ENCODE results near the gene EGFL7.

Gene EGFL7

DNA sequence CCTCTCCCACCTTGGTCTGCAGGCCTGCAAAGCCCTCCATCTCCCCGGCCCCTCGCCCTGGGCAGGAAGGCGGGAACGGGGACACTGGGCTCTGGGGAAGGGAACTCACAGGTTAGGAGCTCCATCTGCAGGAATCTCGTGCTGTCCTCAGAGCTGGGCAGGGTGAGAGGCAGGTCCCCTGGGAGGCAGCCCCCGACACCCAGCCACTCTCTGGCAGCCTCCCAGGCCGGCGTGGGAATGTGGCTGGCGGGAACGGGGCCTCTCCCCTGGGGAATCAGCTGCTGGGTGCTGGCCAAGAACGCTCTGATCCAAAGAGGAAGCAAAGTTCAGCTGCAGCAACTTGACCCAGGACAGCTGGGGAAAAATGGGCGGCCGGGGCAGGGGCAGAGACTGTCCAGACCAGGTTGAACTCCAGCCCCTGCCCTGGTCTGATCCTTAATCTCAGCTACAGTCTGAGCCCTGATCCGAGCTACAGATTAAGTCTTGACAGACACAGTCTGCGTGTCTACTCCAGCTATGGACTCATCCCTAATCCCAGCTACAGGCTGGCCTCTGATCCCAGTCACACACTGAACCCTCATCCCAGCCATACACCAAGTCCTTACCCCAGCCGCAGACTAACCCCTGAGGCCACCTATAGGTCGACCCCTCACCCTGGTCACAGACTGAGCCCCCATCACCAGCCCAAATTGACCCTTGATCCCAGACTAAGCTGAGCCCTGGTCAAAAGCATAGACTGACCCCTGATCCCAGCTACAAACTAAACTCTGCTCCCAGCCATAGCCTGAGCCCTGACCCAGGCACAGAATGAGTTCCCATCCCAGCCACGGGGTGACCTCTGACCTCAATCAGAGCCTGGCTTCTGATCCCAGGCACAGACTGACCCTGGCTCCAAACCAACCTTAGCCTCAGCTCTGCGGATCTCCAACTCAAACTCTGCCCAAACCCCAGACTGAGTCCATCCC, 37.3 kb upstream of the EGFL7 start:
- Histone ChIP-seq H3K27me3 (ENCODE audit: control insufficient read depth, insufficient read depth, low read length, poor library complexity, severe bottlenecking) (no peaks in the 10 kb centered on the region), H3K27ac (ENCODE audit: insufficient read depth, low read depth, low read length, poor library complexity, severe bottlenecking) (no peak overlapping the region), H3K4me3 (ENCODE audit: insufficient read depth, low read depth, low read length) (no peak overlapping the region)

DNA sequence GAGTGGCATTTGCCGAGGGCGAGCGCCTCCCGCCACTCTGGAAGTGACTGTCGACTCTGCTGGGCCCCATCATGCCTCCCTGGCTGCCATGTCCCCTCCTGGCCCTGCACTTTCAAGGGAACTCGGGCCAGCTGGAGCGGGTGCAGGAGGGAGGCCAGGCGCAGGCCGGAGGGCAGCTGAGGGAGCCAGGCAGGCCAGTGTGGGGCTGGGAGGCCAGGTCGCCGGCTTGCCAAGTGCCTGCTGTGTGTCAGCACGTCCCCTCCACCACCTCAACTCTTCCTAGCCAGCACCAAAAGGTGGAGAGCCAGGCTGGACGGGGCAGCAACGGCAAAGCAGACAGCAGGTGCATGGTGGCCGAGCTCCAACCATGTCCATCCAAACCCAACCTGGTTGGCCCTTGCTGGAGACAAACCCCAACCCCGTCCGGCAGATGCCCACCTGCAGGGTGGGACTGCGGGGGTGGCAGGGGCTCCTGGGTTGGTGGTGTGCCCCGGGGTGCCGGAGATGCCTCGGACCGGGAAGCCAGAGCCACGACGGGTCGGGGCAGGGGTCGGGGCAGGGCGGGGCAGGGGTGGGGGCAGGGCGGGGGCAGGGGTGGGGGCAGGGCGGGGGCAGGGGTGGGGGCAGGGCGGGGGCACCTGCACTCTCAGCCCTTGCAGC, 36.5 kb upstream of the EGFL7 start:
- Histone ChIP-seq H3K9me3 (ENCODE audit: control insufficient read depth, low read length) (no peaks in the 10 kb centered on the region), H3K4me3 (ENCODE audit: insufficient read depth, low read depth, low read length) (no peak overlapping the region), H3K27ac (ENCODE audit: insufficient read depth, low read depth, low read length, poor library complexity, severe bottlenecking) (no peak overlapping the region), H3K36me3 (ENCODE audit: control insufficient read depth, insufficient read depth, low read length) (no peaks in the 10 kb centered on the region), H3K4me1 (ENCODE audit: control insufficient read depth, insufficient read depth, low read length) (peaks cover 13% of the 10 kb centered on the region), H3K27me3 (ENCODE audit: control insufficient read depth, insufficient read depth, low read length, poor library complexity, severe bottlenecking) (no peaks in the 10 kb centered on the region)
- 79 to 89% methylated on average over 22 to 29 of the region's 30 CpGs for WGBS, 2 experiments

More for the DNA sequence above, 37.3 kb upstream of the EGFL7 start:
- H3K36me3 ChIP-seq (ENCODE audit: control insufficient read depth, insufficient read depth, low read length), result no peaks in the 10 kb centered on the region
- H3K4me1 ChIP-seq (ENCODE audit: control insufficient read depth, insufficient read depth, low read length), result peaks cover 20% of the 10 kb centered on the region
- WGBS, 2 experiments, result 79 to 81% methylated on average over 19 of the region's 19 CpGs
- H3K9me3 ChIP-seq (ENCODE audit: control insufficient read depth, low read length), result no peaks in the 10 kb centered on the region

DNA sequence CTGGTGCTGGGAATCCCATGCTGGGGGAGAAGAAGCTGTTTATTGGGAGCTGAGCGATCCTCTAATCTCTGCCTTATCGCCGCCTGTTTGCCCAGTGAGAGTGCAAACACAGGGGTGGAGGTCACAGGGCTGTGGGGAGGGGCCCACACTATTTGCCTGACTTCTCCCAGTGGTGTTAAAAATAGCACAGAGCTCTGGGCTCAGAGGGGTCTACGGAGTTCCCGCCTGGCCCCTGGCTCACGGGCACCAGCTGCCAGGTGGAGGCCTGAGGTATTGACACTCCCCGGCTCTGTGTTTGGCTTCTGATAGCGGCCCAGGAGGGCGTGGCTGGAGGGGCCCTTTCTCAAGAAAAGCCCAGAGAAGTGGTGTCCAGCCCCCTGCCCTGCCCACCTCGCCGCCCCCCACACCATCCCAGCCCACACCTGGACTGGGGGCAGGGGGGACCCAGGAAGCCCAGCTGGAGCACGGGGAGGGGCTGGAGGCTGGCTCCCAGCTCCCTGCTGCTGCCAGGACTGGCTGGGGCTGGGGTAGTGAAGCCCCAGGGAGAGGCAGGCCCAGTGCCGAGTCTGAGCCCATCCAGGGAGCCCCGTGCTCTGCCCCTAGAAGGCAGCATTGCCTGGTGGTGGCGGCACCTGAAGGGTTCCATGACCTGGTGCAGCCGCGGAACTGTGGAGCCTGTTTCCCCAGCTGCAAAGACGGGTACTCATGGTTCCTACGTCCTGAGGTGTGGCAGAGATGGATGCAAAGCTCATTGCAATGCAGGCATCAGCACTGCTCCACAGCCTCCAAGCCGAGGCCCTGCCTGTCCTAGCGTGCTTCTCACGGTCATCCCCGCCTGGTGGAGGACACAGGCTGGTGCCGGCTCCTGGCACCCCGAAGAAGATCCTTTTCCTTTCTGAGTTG, 35.7 kb upstream of the EGFL7 start:
- no peaks in the 10 kb centered on the region for H3K27me3 ChIP-seq (ENCODE audit: control insufficient read depth, insufficient read depth, low read length, poor library complexity, severe bottlenecking)
- no peak overlapping the region for H3K4me3 ChIP-seq (ENCODE audit: insufficient read depth, low read depth, low read length)
- no peaks in the 10 kb centered on the region for H3K36me3 ChIP-seq (ENCODE audit: control insufficient read depth, insufficient read depth, low read length)
- no peaks in the 10 kb centered on the region for H3K9me3 ChIP-seq (ENCODE audit: control insufficient read depth, low read length)
- no peak overlapping the region for H3K27ac ChIP-seq (ENCODE audit: insufficient read depth, low read depth, low read length, poor library complexity, severe bottlenecking)
- 79% methylated on average over 25 of the region's 25 CpGs for WGBS, 2 experiments
- H3K4me1 ChIP-seq (ENCODE audit: control insufficient read depth, insufficient read depth, low read length), result peaks cover 9% of the 10 kb centered on the region

DNA sequence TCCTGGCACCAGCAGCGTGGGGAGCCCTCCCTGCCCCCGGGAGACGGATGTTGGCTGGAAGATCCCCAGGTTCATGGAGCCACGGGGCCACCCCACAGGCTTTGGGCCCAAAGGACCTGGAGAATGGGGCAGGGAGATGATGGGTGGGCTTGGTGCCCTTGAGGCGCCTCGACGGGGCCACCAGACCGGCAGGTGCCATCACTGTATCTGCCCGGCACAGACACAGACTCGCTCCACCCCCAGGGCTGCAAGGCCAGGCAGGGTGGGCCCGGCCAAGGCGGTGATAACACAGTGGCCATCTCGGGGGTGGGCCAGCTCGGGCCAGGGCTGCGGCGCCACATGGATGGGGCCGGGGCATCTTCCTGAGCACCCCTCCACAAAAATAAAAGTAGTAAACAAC, 35.0 kb upstream of the EGFL7 start:
- WGBS, 2 experiments, result 91 to 95% methylated on average over 17 of the region's 17 CpGs
- peaks cover 9% of the 10 kb centered on the region for H3K4me1 ChIP-seq (ENCODE audit: control insufficient read depth, insufficient read depth, low read length)

DNA sequence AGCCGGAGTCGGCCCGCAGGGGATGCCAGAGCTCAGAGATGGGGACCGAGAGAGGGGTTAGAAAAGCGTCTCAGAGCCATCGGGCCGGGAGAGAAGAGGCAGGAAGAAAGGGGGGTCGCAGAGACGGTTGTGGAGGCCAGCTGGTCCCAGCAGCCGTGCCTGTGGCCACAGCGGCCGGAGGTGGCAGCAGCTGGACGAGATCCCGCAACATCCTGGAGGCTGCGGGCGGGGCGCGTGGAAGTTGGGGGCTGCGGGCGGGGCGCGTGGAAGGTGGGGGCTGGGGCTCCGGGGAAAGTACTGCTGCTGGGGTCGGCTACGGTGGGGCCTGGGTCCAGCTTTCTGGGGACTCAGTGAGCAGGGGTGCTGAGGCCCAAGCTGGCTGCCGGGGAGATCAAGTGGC, 34.4 kb upstream of the EGFL7 start:
- WGBS, 2 experiments, result 91 to 94% methylated on average over 26 of the region's 26 CpGs
- no peaks in the 10 kb centered on the region for H3K27me3 ChIP-seq (ENCODE audit: control insufficient read depth, insufficient read depth, low read length, poor library complexity, severe bottlenecking)
- no peak overlapping the region for H3K27ac ChIP-seq (ENCODE audit: insufficient read depth, low read depth, low read length, poor library complexity, severe bottlenecking)
- H3K4me3 ChIP-seq (ENCODE audit: insufficient read depth, low read depth, low read length), result no peak overlapping the region
- no peaks in the 10 kb centered on the region for H3K36me3 ChIP-seq (ENCODE audit: control insufficient read depth, insufficient read depth, low read length)
- H3K9me3 ChIP-seq (ENCODE audit: control insufficient read depth, low read length), result no peaks in the 10 kb centered on the region
- peaks cover 9% of the 10 kb centered on the region for H3K4me1 ChIP-seq (ENCODE audit: control insufficient read depth, insufficient read depth, low read length)

More for the DNA sequence above, 35.0 kb upstream of the EGFL7 start:
- no peaks in the 10 kb centered on the region for H3K9me3 ChIP-seq (ENCODE audit: control insufficient read depth, low read length)
- no peaks in the 10 kb centered on the region for H3K36me3 ChIP-seq (ENCODE audit: control insufficient read depth, insufficient read depth, low read length)
- H3K27me3 ChIP-seq (ENCODE audit: control insufficient read depth, insufficient read depth, low read length, poor library complexity, severe bottlenecking), result no peaks in the 10 kb centered on the region
- no peak overlapping the region for H3K27ac ChIP-seq (ENCODE audit: insufficient read depth, low read depth, low read length, poor library complexity, severe bottlenecking)
- H3K4me3 ChIP-seq (ENCODE audit: insufficient read depth, low read depth, low read length), result no peak overlapping the region

DNA sequence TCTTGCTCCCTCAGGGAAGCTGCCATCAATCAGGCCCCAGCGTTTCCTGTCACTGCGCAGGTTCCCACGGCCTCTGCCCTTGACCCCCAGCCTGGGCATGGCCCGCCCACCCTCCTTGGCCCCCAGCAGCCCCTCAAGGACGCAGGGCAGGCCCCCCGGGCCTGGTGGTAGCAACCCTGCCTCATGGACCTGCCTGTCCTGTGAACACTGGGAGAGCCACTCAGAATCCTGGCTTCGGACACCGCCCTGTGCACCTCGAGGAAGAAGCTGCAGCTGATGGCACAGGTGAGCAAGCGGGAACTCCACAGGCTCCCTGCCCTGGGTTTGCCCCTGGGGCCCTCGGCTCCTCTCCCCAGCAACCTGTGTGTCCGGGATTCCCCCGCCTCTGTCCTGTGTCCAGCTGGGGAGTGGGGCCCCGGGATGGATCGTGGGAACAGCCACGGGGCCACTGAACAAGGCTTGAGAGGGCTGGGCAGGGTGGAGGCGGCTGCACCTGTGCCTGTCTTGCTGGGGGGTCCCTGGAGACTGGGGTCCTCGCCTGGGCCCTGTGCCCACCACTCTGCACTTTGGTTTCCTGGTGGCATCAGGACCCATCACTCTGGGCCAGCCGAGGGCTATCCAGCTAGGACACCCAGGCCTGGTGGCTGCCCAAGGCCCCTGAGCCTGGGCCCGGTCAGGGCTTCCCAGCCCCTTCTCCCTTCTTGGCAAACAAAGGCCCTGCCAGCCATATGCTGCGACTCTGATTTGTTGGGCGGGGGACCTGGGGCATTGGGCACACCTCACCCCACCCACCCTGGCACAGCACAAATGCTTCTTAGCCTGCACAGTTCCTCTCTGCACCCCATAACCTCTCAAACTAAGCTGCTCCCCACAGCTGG, 33.5 kb upstream of the EGFL7 start:
- Histone ChIP-seq H3K4me3 (ENCODE audit: insufficient read depth, low read depth, low read length) (no peak overlapping the region), H3K9me3 (ENCODE audit: control insufficient read depth, low read length) (no peaks in the 10 kb centered on the region), H3K4me1 (ENCODE audit: control insufficient read depth, insufficient read depth, low read length) (peaks cover 9% of the 10 kb centered on the region), H3K36me3 (ENCODE audit: control insufficient read depth, insufficient read depth, low read length) (no peaks in the 10 kb centered on the region), H3K27ac (ENCODE audit: insufficient read depth, low read depth, low read length, poor library complexity, severe bottlenecking) (no peak overlapping the region), H3K27me3 (ENCODE audit: control insufficient read depth, insufficient read depth, low read length, poor library complexity, severe bottlenecking) (no peaks in the 10 kb centered on the region)
- WGBS, 2 experiments, result 90 to 91% methylated on average over 22 of the region's 22 CpGs

DNA sequence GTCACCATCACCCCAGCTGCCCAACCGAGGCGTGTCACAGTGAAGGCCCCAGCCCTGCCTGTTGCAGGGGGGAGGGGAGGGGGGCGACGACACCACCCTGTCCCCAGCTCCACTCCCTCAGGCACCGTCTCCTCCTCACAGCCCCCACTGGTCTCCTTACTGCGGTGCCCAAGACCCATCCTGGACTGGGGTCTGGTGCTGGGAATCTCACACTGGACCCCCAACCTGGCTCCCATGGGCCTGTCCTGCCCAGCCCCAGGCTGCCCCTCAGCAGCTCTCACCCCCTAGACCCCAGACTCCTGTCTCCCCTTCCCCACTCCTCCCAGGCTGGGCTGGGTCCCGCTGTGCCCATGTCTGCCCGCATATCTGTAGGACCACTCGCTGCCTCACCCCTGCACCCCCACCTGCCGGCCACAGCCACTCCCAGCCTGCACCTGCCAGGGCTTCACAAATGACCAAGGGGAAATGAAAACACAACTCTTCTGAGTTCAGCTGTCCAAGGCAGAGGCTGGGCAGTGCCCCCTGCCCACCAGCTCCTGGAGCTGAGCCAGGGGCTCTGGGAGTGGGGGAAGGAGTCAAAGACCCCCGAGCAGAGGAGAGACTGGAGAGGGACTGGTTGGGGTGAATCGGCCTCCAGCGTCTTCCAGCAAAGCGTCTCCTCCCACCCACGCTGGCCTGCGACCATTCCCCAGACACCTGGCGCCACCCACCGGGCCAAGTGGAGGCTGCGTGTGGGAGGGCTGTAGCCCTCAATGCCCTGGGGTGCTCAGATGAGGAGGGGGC, 32.6 kb upstream of the EGFL7 start:
- peaks cover 9% of the 10 kb centered on the region for H3K4me1 ChIP-seq (ENCODE audit: control insufficient read depth, insufficient read depth, low read length)
- no peak overlapping the region for H3K4me3 ChIP-seq (ENCODE audit: insufficient read depth, low read depth, low read length)
- H3K27ac ChIP-seq (ENCODE audit: insufficient read depth, low read depth, low read length, poor library complexity, severe bottlenecking), result no peak overlapping the region
- no peaks in the 10 kb centered on the region for H3K9me3 ChIP-seq (ENCODE audit: control insufficient read depth, low read length)
- H3K36me3 ChIP-seq (ENCODE audit: control insufficient read depth, insufficient read depth, low read length), result no peaks in the 10 kb centered on the region
- WGBS, 2 experiments, result 53 to 55% methylated on average over 19 of the region's 19 CpGs
- H3K27me3 ChIP-seq (ENCODE audit: control insufficient read depth, insufficient read depth, low read length, poor library complexity, severe bottlenecking), result no peaks in the 10 kb centered on the region

DNA sequence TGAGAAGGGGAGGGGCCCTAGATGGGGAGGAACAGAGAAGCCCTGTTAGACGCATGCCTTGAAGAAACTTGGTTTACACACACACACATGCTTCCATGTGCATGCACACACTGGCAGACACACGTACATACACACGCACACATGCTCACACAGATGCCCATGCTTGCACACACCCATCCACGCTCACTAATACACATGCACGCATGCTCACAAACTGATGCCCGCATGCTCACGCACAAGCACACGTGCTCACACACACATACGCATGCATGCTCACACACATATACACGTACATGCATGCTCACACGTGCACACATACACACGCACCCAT, 32.1 kb upstream of the EGFL7 start:
- H3K27ac ChIP-seq (ENCODE audit: insufficient read depth, low read depth, low read length, poor library complexity, severe bottlenecking), result no peak overlapping the region
- H3K4me3 ChIP-seq (ENCODE audit: insufficient read depth, low read depth, low read length), result no peak overlapping the region
- peaks cover 9% of the 10 kb centered on the region for H3K4me1 ChIP-seq (ENCODE audit: control insufficient read depth, insufficient read depth, low read length)
- WGBS, 2 experiments, result 77% methylated on average over 12 of the region's 12 CpGs
- H3K36me3 ChIP-seq (ENCODE audit: control insufficient read depth, insufficient read depth, low read length), result no peaks in the 10 kb centered on the region
- no peaks in the 10 kb centered on the region for H3K9me3 ChIP-seq (ENCODE audit: control insufficient read depth, low read length)
- no peaks in the 10 kb centered on the region for H3K27me3 ChIP-seq (ENCODE audit: control insufficient read depth, insufficient read depth, low read length, poor library complexity, severe bottlenecking)
